GM15510 (cell line): Measurements from ENCODE around the gene MYL10.

Experiments used
- POLR2A ChIP-seq: IDR thresholded peaks from 3 replicates; pipeline ENCODE4 v1.6.1; 2011; ENCODE audit warnings: borderline replicate concordance; ENCODE audit not compliant: insufficient read length; ENCODE audit errors: extremely low read depth

The MYL10 gene

GRCh38 chr7:101597941-101598340 is 31.2 kb downstream of the MYL10 start:
- TF ChIP-seq POLR2A, result no peak

- TF ChIP-seq POLR2A, result no peak
Observed at GRCh38 chr7:101596898-101597297, 32.2 kb downstream of the MYL10 start.

GRCh38 chr7:101595766-101596537 is 33.1 kb downstream of the MYL10 start:
- TF ChIP-seq POLR2A, result no peak

- TF ChIP-seq POLR2A, result no peak
Observed at GRCh38 chr7:101595246-101595645, 33.9 kb downstream of the MYL10 start.

GRCh38 chr7:101594790-101595189 is 34.3 kb downstream of the MYL10 start:
- no peak for TF ChIP-seq POLR2A

- TF ChIP-seq POLR2A, result no peak
Observed at GRCh38 chr7:101593556-101593955, 35.5 kb downstream of the MYL10 start.

GRCh38 chr7:101591504-101591903 is 37.6 kb downstream of the MYL10 start:
- TF ChIP-seq POLR2A, result no peak

GRCh38 chr7:101590663-101591435 is 38.2 kb downstream of the MYL10 start:
- TF ChIP-seq POLR2A, result no peak

GRCh38 chr7:101589976-101590662 is 39.0 kb downstream of the MYL10 start:
- TF ChIP-seq POLR2A, result no peak

GRCh38 chr7:101589052-101589451 is 40.0 kb downstream of the MYL10 start:
- no peak for TF ChIP-seq POLR2A

GRCh38 chr7:101588131-101588935 is 40.8 kb downstream of the MYL10 start:
- TF ChIP-seq POLR2A, result no peak

GRCh38 chr7:101586906-101587677 is 42.0 kb downstream of the MYL10 start:
- TF ChIP-seq POLR2A, result no peak

GRCh38 chr7:101586078-101586905 is 42.8 kb downstream of the MYL10 start:
- TF ChIP-seq POLR2A, result no peak

- TF ChIP-seq POLR2A, result no peak
Observed at GRCh38 chr7:101582971-101583370, 46.1 kb downstream of the MYL10 start.

GRCh38 chr7:101581891-101582290 is 47.2 kb downstream of the MYL10 start:
- no peak for TF ChIP-seq POLR2A
